Activated CD4-positive, alpha-beta T cell treated with anti-CD3 and anti-CD28 coated beads, Interleukin-2, Interleukin-6, amounts not matched to agents 100 ng/mL and 50 ng/mL, durations not matched to agents 16 hours and 8 hours (primary cell): ENCODE results near the gene NRP1.
A peak's percentile ranks its signal among the peaks of the same experiment; 100 is the strongest.
"Not testable (repeated sequence)": the region's sequence is repeated elsewhere in the genome, so short reads cannot be mapped to it uniquely, and the experiment has no call there.

Source experiments
- DNase-seq: peaks from one replicate; pipeline ENCODE4 v3.0.0-alpha.2; 2020

Gene NRP1

GRCh38 chr10:33142295-33142694 is 192.2 kb downstream of the NRP1 start:
- no peak for DNase-seq

DNA sequence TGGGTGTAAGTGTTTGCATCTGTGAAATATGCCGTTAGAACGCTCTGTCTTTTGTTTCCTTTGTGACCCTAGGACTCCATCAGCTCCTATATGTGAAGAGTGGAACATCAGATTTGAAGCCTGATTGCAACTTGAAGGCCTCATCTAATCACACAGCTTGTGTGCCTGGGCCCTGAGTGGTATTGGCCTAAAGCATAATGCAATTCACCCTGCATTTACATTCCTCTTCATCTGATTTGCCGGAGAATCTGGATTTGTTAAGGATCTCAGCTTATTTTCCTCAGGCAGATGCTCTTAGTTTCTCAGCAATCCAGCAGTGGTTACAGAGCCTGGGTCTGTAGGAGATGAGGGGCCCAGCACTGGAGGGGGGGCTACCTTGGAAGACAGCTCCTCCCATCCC is 193.2 kb downstream of the NRP1 start:
- DNase-seq: no peak

- peak; percentile 87 for DNase-seq
These were observed 195.3 kb downstream of the NRP1 start for GRCh38 chr10:33139181-33139646.

DNA sequence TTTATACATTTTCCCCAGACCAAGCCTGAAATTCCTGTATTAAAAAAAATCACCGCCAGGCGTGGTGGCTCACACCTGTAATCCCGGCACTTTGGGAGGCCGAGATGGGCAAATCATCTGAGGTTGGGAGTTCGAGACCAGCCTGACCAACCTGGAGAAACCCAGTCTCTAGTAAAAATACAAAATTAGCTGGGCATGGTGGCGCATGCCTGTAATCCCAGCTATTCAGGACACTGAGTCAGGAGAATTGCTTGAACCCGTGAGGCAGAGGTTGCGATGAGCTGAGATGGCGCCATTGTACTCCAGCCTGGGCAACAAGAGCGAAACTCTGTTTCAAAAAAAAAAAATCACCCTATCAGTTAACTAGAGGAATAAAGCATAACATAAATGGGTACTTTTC is 195.8 kb downstream of the NRP1 start:
- not testable (repeated sequence) for DNase-seq

GRCh38 chr10:33137356-33138005 is 197.0 kb downstream of the NRP1 start:
- no peak for DNase-seq

- peak; percentile 82 for DNase-seq
These were observed 197.7 kb downstream of the NRP1 start for GRCh38 chr10:33136781-33137180.

GRCh38 chr10:33136271-33136670 is 198.2 kb downstream of the NRP1 start:
- peak; percentile 82 for DNase-seq

DNA sequence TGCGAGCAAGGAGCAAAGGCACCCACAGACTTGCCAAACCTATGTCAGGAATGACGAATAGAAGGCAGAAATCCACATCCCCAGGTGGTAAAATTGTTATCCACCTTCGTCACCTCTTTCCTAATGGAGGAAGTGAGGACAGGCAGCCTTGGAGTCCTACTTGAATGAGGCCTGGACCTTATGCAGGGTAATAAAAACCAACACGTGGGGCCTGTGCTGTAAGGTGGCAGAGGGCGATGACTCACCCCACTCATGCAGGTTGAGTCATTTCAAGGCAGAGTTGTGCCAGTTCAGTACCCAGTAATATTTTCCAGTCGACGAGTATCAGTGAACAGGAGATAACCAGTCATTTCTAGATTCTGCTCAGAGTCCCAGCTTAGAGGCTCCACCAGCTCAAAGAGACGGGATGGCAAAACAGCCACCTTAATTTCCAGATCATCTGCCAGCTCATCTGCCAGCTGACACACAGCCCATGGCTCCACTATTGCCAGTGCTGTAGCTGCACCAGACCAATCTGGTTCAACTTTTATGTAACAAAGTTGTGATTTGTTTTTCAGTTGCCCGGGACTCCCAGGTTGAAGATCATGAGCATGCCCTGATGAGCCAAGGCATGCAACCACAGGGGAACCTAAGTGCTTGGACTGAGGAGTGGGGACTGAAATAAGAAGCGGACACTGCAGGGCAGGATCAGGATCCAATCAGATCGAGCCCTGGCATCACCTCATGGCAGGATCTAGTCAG is 200.3 kb downstream of the NRP1 start:
- DNase-seq: peak; percentile 97

- DNase-seq: no peak
These were observed 200.9 kb downstream of the NRP1 start for GRCh38 chr10:33133557-33133956.

DNA sequence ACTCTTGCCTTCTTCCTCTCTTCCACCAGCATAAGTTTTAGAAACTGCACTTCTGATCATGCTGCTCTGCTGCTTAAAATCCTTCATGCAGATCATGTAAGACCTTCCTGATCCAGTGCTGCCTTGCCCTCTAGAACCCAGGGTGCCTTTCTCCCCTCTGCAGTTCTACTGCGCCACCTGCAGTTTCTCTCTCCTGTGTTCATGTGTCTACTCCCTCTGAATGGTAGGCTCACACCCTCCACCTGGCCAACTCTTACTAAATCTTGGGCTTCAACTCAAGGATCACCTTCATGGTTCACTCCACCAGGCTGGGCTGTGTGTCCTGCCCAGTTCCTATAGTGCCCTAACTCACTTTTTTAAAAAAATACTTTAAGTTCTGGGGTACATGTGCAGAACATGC is 201.8 kb downstream of the NRP1 start:
- DNase-seq: peak; percentile 87

GRCh38 chr10:33129996-33130386 is 204.5 kb downstream of the NRP1 start:
- DNase-seq: no peak

DNA sequence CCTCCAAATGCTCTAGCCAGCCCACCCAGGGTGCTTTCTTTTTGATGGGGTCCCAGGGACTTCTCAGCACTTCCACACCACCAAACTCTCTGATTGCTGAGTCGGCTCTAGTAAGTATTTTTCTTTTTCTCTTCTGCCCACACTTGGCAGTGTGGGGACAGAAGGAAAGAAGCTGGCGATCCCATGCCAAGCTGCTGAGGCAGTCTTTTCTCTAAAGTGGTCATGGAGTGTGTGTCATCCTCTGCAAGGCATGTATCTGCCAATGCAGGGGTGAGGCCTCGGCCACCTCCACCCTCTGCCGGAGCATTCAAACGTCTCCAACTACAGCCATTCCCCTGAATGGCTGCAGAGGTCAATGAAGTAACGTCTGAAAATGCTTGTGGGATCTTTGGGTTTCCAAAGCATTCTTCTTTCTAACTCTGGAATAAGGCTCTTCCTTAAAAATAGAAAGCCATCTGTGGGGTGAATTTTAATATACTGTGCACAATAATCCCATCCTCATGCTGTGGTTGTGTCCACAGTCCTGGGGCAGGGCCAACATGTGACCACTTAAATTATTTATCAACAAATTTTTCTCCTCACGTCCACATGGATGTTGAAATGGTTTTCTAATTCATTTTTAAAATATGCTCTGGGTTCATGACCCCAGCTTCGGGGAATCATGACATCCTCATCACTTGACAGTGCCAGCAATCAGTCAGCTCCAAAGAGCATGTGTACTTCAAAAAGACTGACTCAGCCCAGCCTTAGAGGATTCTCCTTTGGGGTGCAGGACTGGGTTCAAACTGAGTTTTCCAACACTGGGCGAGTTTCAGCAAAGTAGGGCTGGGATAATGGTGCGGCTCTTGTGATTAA is 205.1 kb downstream of the NRP1 start:
- no peak for DNase-seq

DNA sequence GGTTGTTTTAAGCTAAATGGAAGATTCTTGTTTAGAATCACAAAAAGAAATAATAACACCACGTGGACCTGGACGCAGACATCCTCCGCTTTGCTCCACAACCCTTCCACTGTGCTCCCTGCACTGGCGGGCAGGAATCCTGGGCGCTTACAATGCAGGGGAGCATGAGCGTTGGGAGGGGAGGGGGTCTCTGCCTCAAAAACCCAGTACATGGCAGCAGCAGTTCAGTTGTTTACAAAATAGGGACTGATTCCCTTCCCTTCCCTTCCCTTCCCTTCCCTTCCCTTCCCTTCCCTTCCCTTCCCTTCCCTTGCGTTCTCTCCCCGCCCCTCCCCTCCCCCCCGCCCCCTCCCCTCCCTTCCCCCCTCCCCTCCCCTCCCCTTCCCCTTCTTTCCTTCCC is 206.8 kb downstream of the NRP1 start:
- DNase-seq: no peak
